Measurements from ENCODE around the gene PDE4D.

DNA sequence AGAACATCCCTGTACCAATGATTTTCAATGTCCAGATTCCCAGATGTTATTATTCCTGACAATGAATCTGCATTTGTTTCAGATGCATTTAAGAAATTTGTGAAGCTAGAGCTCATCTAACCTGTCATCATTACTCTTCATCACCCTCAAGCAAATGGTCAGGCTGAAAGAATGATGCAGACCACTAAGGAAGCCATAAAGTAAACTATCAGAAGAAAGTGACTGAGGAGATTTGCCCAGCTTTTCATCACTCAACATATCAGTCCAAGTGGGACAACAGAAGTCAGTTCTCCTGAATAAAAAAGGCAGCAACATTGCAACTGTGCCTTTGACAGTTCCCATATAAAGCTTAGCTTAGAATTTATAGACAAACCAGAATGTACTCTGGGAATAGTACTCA, 419.9 kb downstream of the PDE4D start:
- TF ChIP-seq POLR2A (IDR thresholded peaks at IDR 0.05; ENCODE audit: low read depth, low read length) (no peak), POLR2AphosphoS5 (IDR thresholded peaks at IDR 0.05; ENCODE audit: low read depth, low read length) (no peak)
